GM23338 (cell line): ENCODE results near the gene SH2D2A. TPM values are rescaled to one million over a fixed set of nuclear protein-coding genes. Genes with fewer than 3 reads are reported as not detected.

Experiments used
- ATAC-seq: fragments of 200-7000 bp; cut with Tn5 transposase; 3 replicates; pipeline ENCODE4 v1.9.1; 2020
- DNase-seq: peaks from one replicate; pipeline ENCODE4 v3.0.0-alpha.2; 2015; ENCODE audit warnings: low spot score
- H2AFZ ChIP-seq: fragments of 200-600 bp; sonication (generic); 2 replicates; pipeline ENCODE4 v1.8.0; 2016; ENCODE audit warnings: antibody characterized with exemption, mild to moderate bottlenecking, moderate library complexity
- H3F3A ChIP-seq: fragments of 200-600 bp; sonication (generic); replicated peaks from 2 replicates; pipeline ENCODE4 v1.8.0; 2017; ENCODE audit warnings: antibody characterized with exemption, mixed run types, low read depth
- H3K27ac ChIP-seq: fragments of 200-600 bp; sonication (generic); 2 replicates; pipeline ENCODE4 v1.6.1; 2016; ENCODE audit warnings: low read depth
- H3K27me3 ChIP-seq: fragments of 200-600 bp; sonication (generic); 2 replicates; pipeline ENCODE4 v1.8.0; 2016; ENCODE audit warnings: mild to moderate bottlenecking, mixed run types, moderate library complexity; ENCODE audit not compliant: insufficient read depth
- H3K36me3 ChIP-seq: fragments of 200-600 bp; sonication (generic); 2 replicates; pipeline ENCODE4 v1.8.0; 2016; ENCODE audit warnings: mild to moderate bottlenecking; ENCODE audit not compliant: insufficient read depth
- H3K4me1 ChIP-seq: fragments of 200-600 bp; sonication (generic); 2 replicates; pipeline ENCODE4 v1.8.0; 2016; ENCODE audit warnings: mild to moderate bottlenecking, moderate library complexity; ENCODE audit not compliant: insufficient read depth
- H3K4me2 ChIP-seq: fragments of 200-600 bp; sonication (generic); 2 replicates; pipeline ENCODE4 v1.7.1; 2017; ENCODE audit warnings: mixed run types
- H3K4me3 ChIP-seq: fragments of 200-600 bp; sonication (generic); 2 replicates; pipeline ENCODE4 v1.6.1; 2016; ENCODE audit warnings: mixed run types
- H3K79me2 ChIP-seq: fragments of 200-600 bp; sonication (generic); replicated peaks from 2 replicates; pipeline ENCODE4 v1.8.0; 2017; ENCODE audit warnings: mild to moderate bottlenecking; ENCODE audit not compliant: insufficient read depth
- H3K9me2 ChIP-seq: fragments of 200-600 bp; sonication (generic); 2 replicates; pipeline ENCODE4 v1.8.0; 2017; ENCODE audit not compliant: insufficient read depth
- H4K20me1 ChIP-seq: fragments of 200-600 bp; sonication (generic); replicated peaks from 2 replicates; pipeline ENCODE4 v1.8.0; 2017; ENCODE audit warnings: mild to moderate bottlenecking; ENCODE audit not compliant: insufficient read depth
- H3K27ac Mint-ChIP-seq: 2 replicates; pipeline ENCODE4 v1.8.0; 2020; ENCODE audit warnings: inconsistent platforms, mild to moderate bottlenecking, moderate library complexity, mixed read lengths
- H3K27me3 Mint-ChIP-seq: 3 replicates; pipeline ENCODE4 v1.8.0; 2022; ENCODE audit warnings: low read depth, mild to moderate bottlenecking, moderate library complexity, mixed read lengths, inconsistent platforms; ENCODE audit not compliant: insufficient read depth, poor library complexity
- H3K36me3 Mint-ChIP-seq: 3 replicates; pipeline ENCODE4 v1.8.0; 2021; ENCODE audit warnings: low read depth, mild to moderate bottlenecking, inconsistent platforms, moderate library complexity, mixed read lengths
- H3K4me1 Mint-ChIP-seq: 3 replicates; pipeline ENCODE4 v1.8.0; 2020; ENCODE audit warnings: mild to moderate bottlenecking, inconsistent platforms, mixed read lengths
- H3K4me3 Mint-ChIP-seq: 3 replicates; pipeline ENCODE4 v1.8.0; 2021; ENCODE audit warnings: moderate library complexity, mild to moderate bottlenecking, inconsistent platforms, mixed read lengths
- H3K9me3 Mint-ChIP-seq: 3 replicates; pipeline ENCODE4 v1.8.0; 2020; ENCODE audit warnings: moderate library complexity, mild to moderate bottlenecking, inconsistent platforms, mixed read lengths
- CTCF ChIP-seq, 2 experiments: fragments of 200-600 bp in 1 of 2; sonication (generic) in 1 of 2; conservative IDR thresholded peaks; 2 replicates each; pipeline versions ENCODE4 v1.5.1 to v1.6.1; 2016 to 2017; ENCODE audit warnings: antibody characterized with exemption in 2 of 2, low read depth in 2 of 2, mild to moderate bottlenecking in 2 of 2, moderate library complexity in 1 of 2
- EZH2 ChIP-seq: fragments of 200-600 bp; sonication (generic); IDR thresholded peaks from one replicate; pipeline ENCODE4 v1.8.0; 2017; ENCODE audit warnings: antibody characterized with exemption, mild to moderate bottlenecking, low read depth; ENCODE audit not compliant: unreplicated experiment
- NANOG ChIP-seq: IDR thresholded peaks from 2 replicates; pipeline ENCODE4 v1.6.1; 2016; ENCODE audit warnings: antibody characterized with exemption, borderline replicate concordance
- REST ChIP-seq: IDR thresholded peaks from one replicate; pipeline ENCODE4 v1.6.1; 2018; ENCODE audit warnings: antibody characterized with exemption; ENCODE audit not compliant: unreplicated experiment
- STAT1 ChIP-seq: IDR thresholded peaks from one replicate; pipeline ENCODE4 v1.6.1; 2016; ENCODE audit warnings: antibody characterized with exemption; ENCODE audit not compliant: unreplicated experiment
- ZNF114 ChIP-seq: fragments of 250-450 bp; sonication (Bioruptor Pico); IDR thresholded peaks from 2 replicates; pipeline ENCODE4 v1.5.0; 2020; ENCODE audit warnings: mild to moderate bottlenecking, moderate library complexity
- ZNF331 ChIP-seq: fragments of 250-450 bp; sonication (Bioruptor Pico); IDR thresholded peaks from 2 replicates; pipeline ENCODE4 v1.5.0; 2020; ENCODE audit warnings: low read depth, mild to moderate bottlenecking, moderate library complexity
- polyA plus RNA-seq: library from polyadenylated mRNA; unstranded; fragments of >200 nt; fragmentation: Nextera tagmentation; extraction: Ambion mirVana; gene quantifications from 2 replicates; pipeline ENCODE4 v1.2.1, GENCODE V29; 2016
- total RNA-seq: library from RNA; depleted of rRNA; stranded (reverse); fragments of >200 nt; shearing (Covaris generic); gene quantifications from 2 replicates; pipeline ENCODE4 v1.2.3, GENCODE V29; 2014

SH2D2A gene
- total and polyA plus RNA-seq, 2 experiments from 2014 or later, result 5.5 to 11.5 TPM

GRCh38 chr1:156808186-156809030, 8.2 kb downstream of the SH2D2A start:
- Histone ChIP-seq H3K4me2 (no peak overlapping the region), H3K79me2 (no peaks in the 10 kb centered on the region), H3F3A (0 out of 2 replicates have a peak, but pooled peaks cover 6% of the 10 kb centered on the region), H3K4me3 (no peak overlapping the region), H3K27me3 (peaks cover 18% of the 10 kb centered on the region), H2AFZ (no peak overlapping the region), H3K9me2 (no peaks in the 10 kb centered on the region), H3K36me3 (no peaks in the 10 kb centered on the region), H4K20me1 (peaks cover 4% of the 10 kb centered on the region), H3K4me1 (peaks cover 8% of the 10 kb centered on the region), H3K27ac (no peak overlapping the region)
- ATAC-seq, result no peak
- H3K9me3 Mint-ChIP-seq, result no peaks in the 10 kb centered on the region
- no peak for DNase-seq
- TF ChIP-seq ZNF114 (CRISPR knock-in tag) (no peak), NANOG (no peak), REST (no peak), STAT1 (no peak), CTCF (conservative IDR thresholded peaks at IDR 0.05; ENCODE audit: low read depth in 2 of 2) (no peak), ZNF331 (no peak)
- H3K36me3 Mint-ChIP-seq, result peaks cover 4% of the 10 kb centered on the region; the same call in 2 of the 3 replicates
- H3K4me3 Mint-ChIP-seq, result no peak overlapping the region
- peaks cover 22% of the 10 kb centered on the region for H3K4me1 Mint-ChIP-seq
- no peak overlapping the region for H3K27ac Mint-ChIP-seq
- peaks cover 36% of the 10 kb centered on the region for H3K27me3 Mint-ChIP-seq

- Mint-ChIP-seq H3K27ac (no peak overlapping the region), H3K36me3 (peaks cover 4% of the 10 kb centered on the region; the same call in 2 of the 3 replicates), H3K9me3 (no peaks in the 10 kb centered on the region), H3K27me3 (peaks cover 28% of the 10 kb centered on the region), H3K4me3 (no peak overlapping the region), H3K4me1 (peaks cover 15% of the 10 kb centered on the region)
- Histone ChIP-seq H4K20me1 (peaks cover 4% of the 10 kb centered on the region), H3K27me3 (peaks cover 10% of the 10 kb centered on the region), H3K4me3 (no peak overlapping the region), H3K27ac (no peak overlapping the region), H3F3A (no peaks in the 10 kb centered on the region), H3K79me2 (no peaks in the 10 kb centered on the region), H3K9me2 (no peaks in the 10 kb centered on the region), H3K4me2 (no peak overlapping the region), H3K4me1 (no peaks in the 10 kb centered on the region; the same call in 1 of the 2 replicates), H3K36me3 (no peaks in the 10 kb centered on the region), H2AFZ (no peak overlapping the region)
- no peak for DNase-seq
- ATAC-seq, result no peak
- no peak for TF ChIP-seq EZH2
- TF ChIP-seq CTCF (conservative IDR thresholded peaks at IDR 0.05; ENCODE audit: low read depth in 2 of 2), result no peak
Observed at GRCh38 chr1:156807627-156808026, 9.0 kb downstream of the SH2D2A start.
